ENCODE results near the gene RAD51B.
A peak's percentile ranks its signal among the peaks of the same experiment; 100 is the strongest.

RAD51B gene

GRCh38 chr14:68274725-68275124, 455.1 kb downstream of the RAD51B start:
- H3K4me3 ChIP-seq (ENCODE audit: low read depth, low read length): no peak overlapping the region
- TF ChIP-seq CTCF (IDR thresholded peaks at IDR 0.05; ENCODE audit: insufficient read depth, low read depth, low read length, missing control alignments): no peak
- no peak for DNase-seq (ENCODE audit: low read depth)

GRCh38 chr14:68278576-68279436, 459.2 kb downstream of the RAD51B start:
- H3K4me3 ChIP-seq (ENCODE audit: low read depth, low read length): peak overlapping the region; percentile 59
- DNase-seq (ENCODE audit: low read depth): peak; percentile 47
- TF ChIP-seq CTCF (IDR thresholded peaks at IDR 0.05; ENCODE audit: insufficient read depth, low read depth, low read length, missing control alignments): no peak

GRCh38 chr14:68279437-68279720, 459.8 kb downstream of the RAD51B start:
- DNase-seq (ENCODE audit: low read depth): peak; percentile 49
- no peak for TF ChIP-seq CTCF (IDR thresholded peaks at IDR 0.05; ENCODE audit: insufficient read depth, low read depth, low read length, missing control alignments)
- peak overlapping the region; percentile 59 for H3K4me3 ChIP-seq (ENCODE audit: low read depth, low read length)

- TF ChIP-seq CTCF (IDR thresholded peaks at IDR 0.05; ENCODE audit: insufficient read depth, low read depth, low read length, missing control alignments): no peak
- H3K4me3 ChIP-seq (ENCODE audit: low read depth, low read length): peak overlapping the region; percentile 59
- peak; percentile 94 for DNase-seq (ENCODE audit: low read depth)
Observed at GRCh38 chr14:68279777-68280233, 460.2 kb downstream of the RAD51B start.

GRCh38 chr14:68281497-68281896, 461.9 kb downstream of the RAD51B start:
- no peak overlapping the region for H3K4me3 ChIP-seq (ENCODE audit: low read depth, low read length)
- DNase-seq (ENCODE audit: low read depth): no peak
- TF ChIP-seq CTCF (IDR thresholded peaks at IDR 0.05; ENCODE audit: insufficient read depth, low read depth, low read length, missing control alignments): no peak

- peak overlapping the region; percentile 4 for H3K4me3 ChIP-seq (ENCODE audit: low read depth, low read length)
- TF ChIP-seq CTCF (IDR thresholded peaks at IDR 0.05; ENCODE audit: insufficient read depth, low read depth, low read length, missing control alignments): no peak
- peak; percentile 89 for DNase-seq (ENCODE audit: low read depth)
Observed at GRCh38 chr14:68282479-68283377, 463.1 kb downstream of the RAD51B start.

All from GM12865 (cell line).